Measurements from ENCODE around the gene ULK3. TPM values are rescaled to one million over a fixed set of nuclear protein-coding genes. Genes with fewer than 3 reads are reported as not detected.

The ULK3 gene
- total RNA-seq, 1 experiment from 2014 or later = 48.4 TPM

GRCh38 chr15:74794970-74795349 lies 48.0 kb downstream of the ULK3 start:
- no peak overlapping the region for H2AFZ ChIP-seq (ENCODE audit: low read depth, low read length, poor library complexity, severe bottlenecking)
- H4K20me1 ChIP-seq (ENCODE audit: insufficient read depth) = peaks cover 9% of the 10 kb centered on the region; the same call in 1 of the 2 replicates
- H3K4me1 ChIP-seq (ENCODE audit: control insufficient read depth in 1 of 2, insufficient read depth in 2 of 2, low read length in 2 of 2) = peaks cover 3 to 7% of the 10 kb centered on the region in 2 experiments; a peak in 3 of 4 replicates
- peaks cover 0 to 7% of the 10 kb centered on the region in 2 experiments; a peak in 3 of 4 replicates for H3K36me3 ChIP-seq (ENCODE audit: control insufficient read depth in 1 of 2, insufficient read depth in 2 of 2, low read length in 2 of 2)
- no peaks in the 10 kb centered on the region for H3K9me3 ChIP-seq (ENCODE audit: control insufficient read depth in 1 of 2, insufficient read depth in 1 of 2, low read depth in 1 of 2, low read length in 2 of 2)
- no peak overlapping the region for H3K27ac ChIP-seq (ENCODE audit: low read depth, low read length)
- POLR2A ChIA-PET = interaction anchor here (1.3 kb wide), 1 partner anchor 334 kb away, joined by 3 read pairs; the partner anchor contains the start of gene UBL7
- BruUV-seq (replicated peaks) = no TSS peak
- CTCF ChIA-PET = no interaction called here
- no peak overlapping the region for H3K4me2 ChIP-seq (ENCODE audit: low read length)
- RAD21 ChIA-PET (ENCODE audit: low non-redundant PET in 1 of 2, low total read pairs in 2 of 2, uncharacterized antibody in 2 of 2, unreplicated experiment in 2 of 2) = no interaction called here
- no peak for TF ChIP-seq CTCF (IDR thresholded peaks at IDR 0.05 in 2 of 3, conservative IDR thresholded peaks at IDR 0.05 in 1 of 3; ENCODE audit: borderline replicate concordance in 1 of 3, insufficient read depth in 1 of 3, low read depth in 2 of 3, low read length in 2 of 3)
- no peak for TF ChIP-seq RAD21 (IDR thresholded peaks at IDR 0.05; ENCODE audit: low read depth)
- no peak for TF ChIP-seq TCF7L2 (IDR thresholded peaks at IDR 0.05; ENCODE audit: borderline replicate concordance, extremely low read depth, insufficient read depth, insufficient read length)
- TF ChIP-seq ELF1 (IDR thresholded peaks at IDR 0.05; ENCODE audit: borderline replicate concordance, low read depth) = no peak
- no peak for TF ChIP-seq ATF3 (IDR thresholded peaks at IDR 0.05)
- TF ChIP-seq ZFX (IDR thresholded peaks at IDR 0.05) = no peak
- no peak for TF ChIP-seq YY1 (IDR thresholded peaks at IDR 0.05; ENCODE audit: extremely low read depth, insufficient replicate concordance, low read depth, low read length)
- peaks cover 39% of the 10 kb centered on the region for H3K79me2 ChIP-seq (ENCODE audit: insufficient read depth, low read length)
- H3K27me3 ChIP-seq (ENCODE audit: insufficient read depth, low read length) = no peaks in the 10 kb centered on the region
- ATAC-seq (no peak), DNase-seq (ENCODE audit: low read depth, low spot score) (no peak)
- no peaks in the 10 kb centered on the region for H3K9me2 ChIP-seq (ENCODE audit: insufficient read depth)
- no peak overlapping the region for H3K4me3 ChIP-seq (replicated peaks in 1 of 2; ENCODE audit: low read depth in 1 of 2, low read length in 2 of 2)
- intact Hi-C loops (cut with micrococcal nuclease) = no loop called here
- no peak overlapping the region for H3K9ac ChIP-seq (ENCODE audit: low read length)
